NCI-H748 (cell line): ENCODE results near the gene IGSF3.

Source experiments
- DNase-seq: peaks from one replicate; lab custom pipeline; 2025; ENCODE audit not compliant: unreplicated experiment; lab: John Stamatoyannopoulos, UW

IGSF3 gene

DNA sequence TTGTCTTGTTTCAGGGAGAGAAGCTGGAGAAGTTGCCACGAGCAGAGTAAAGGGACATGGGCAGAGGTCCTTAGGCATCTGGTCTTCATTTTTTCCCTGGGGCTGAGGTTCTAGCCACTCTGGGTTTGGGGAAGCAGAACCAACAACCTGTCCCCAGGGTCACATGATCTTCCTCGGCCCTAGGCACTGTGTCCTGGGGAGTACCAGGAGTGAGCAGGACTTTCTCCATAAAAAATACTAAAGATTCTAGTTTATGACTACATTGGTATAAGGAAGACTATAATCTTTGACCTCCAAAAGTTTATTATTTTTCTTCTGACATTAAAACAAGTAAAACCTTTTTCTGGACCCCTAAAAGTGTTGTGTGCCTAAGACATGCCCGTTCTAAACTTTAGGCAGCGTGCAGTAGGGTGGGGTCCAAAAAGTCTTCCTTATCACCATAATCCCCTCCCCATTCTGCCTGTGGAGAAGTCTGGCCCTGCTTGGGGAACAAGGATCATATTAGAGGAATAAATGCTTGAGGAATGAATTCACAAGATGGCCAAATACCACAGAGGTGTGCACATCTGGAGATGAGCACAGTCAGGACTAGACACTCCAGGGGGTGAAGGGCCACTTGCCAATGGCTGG is 19.3 kb upstream of the IGSF3 start:
- DNase-seq = no peak

DNA sequence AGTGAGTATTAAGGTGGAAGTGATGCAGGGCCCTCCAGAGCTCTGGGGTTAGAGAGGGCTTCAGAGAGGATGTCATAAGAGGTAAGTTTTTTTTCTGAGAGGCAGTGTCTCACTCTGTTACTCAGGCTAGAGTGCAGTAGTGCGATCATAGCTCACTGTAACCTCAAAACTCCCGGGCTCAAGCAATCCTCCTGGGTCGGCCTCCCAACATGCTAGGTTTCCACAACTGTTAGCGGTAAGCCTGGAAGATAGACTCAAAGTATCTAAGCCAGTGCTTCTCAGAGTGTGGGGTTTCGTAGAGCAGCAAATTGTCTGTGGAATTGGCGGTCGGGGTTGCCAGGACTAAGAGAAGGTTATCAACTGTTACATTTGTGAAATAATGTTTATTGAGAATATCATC is 18.6 kb upstream of the IGSF3 start:
- DNase-seq = no peak

DNA sequence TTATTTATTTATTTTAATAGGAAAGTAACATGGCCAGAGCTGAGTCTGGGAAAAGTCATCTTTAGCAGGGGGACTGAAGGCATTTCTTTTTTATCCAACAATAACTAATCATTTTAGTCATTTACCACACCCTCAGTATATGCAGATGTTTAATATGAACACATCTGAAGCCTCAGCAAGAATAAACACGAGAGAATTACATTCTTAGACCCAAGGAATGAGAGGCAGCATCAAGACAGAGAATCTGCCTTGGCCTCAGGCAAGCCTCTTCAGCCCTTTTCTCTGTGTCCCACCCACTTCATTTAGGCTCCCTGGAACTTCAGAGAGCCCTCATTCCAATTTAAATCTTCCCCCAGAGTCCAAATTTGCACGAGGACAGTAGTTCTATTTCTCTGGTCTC is 17.0 kb upstream of the IGSF3 start:
- DNase-seq = no peak

DNA sequence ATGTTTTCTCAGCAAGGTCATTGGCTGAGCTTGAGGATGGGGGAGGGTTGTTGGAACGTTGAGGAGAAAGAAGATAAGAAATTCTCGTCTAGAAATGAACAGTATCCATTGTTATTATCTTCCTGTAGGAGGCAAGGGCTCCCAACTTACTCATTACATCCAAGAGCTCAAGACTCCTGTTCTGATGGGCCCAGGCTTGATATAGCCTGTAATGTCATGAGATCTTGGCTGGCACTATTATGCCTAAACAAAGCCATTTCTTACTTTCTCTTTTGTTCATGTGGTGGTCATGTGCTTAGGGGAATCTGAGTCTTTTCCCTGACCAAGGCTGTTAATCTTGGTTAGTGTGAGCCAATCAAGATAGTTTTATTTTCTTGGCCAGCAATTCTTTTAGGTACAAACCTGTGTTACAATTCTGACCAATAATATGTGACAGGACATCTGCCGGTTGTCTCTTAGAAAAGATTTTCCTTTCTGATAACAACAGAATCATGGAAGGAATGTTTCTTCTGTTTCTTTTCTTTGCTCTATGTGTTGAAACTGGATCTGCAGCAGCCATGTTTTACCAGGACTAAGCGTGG is 15.2 kb upstream of the IGSF3 start:
- no peak for DNase-seq

DNA sequence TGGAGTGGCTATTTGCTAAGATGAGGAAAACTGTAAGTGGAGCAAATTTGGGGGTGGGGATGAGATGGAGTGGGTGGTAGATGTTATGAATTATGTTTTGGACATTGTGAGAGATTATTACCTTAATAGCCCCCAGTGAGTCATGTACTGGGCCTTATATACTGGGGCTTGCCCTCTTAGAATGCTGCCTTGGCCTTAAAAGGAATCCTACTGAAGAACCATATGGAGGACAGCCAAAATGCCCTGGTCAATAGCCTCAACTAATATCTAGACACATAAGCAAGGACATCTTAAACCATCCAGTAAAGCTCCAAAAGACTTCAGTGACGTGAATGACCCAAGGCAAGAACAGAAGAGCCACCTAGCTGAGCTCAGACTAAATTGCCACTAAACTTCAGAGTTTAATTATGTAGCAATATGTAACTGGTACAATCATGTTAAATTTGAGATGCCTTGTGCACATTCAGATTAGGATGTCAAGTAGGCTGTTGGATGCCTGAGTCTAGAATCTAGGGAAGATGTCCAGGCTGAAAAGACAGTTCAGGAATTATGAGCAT is 13.9 kb upstream of the IGSF3 start:
- DNase-seq = no peak

DNA sequence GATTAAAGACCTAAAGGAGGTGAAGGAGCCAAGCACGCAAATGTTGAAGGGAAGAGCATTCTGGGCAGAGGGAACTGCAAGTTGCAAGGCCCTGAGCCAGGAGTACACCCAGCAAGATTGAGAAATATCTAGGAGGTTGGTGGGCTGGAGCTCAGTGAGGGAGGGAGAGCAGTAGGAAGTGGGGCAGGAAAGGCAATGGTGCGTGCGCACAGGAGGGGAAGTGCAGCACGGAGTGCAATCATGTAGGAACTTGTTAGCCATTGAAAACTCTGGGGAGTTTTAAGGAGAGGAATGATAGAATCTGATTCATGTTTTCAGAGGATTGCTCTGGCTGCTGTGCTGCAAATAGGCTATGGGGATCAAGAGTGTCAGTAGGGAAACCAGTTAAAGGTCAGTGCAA is 13.2 kb upstream of the IGSF3 start:
- DNase-seq = no peak

DNA sequence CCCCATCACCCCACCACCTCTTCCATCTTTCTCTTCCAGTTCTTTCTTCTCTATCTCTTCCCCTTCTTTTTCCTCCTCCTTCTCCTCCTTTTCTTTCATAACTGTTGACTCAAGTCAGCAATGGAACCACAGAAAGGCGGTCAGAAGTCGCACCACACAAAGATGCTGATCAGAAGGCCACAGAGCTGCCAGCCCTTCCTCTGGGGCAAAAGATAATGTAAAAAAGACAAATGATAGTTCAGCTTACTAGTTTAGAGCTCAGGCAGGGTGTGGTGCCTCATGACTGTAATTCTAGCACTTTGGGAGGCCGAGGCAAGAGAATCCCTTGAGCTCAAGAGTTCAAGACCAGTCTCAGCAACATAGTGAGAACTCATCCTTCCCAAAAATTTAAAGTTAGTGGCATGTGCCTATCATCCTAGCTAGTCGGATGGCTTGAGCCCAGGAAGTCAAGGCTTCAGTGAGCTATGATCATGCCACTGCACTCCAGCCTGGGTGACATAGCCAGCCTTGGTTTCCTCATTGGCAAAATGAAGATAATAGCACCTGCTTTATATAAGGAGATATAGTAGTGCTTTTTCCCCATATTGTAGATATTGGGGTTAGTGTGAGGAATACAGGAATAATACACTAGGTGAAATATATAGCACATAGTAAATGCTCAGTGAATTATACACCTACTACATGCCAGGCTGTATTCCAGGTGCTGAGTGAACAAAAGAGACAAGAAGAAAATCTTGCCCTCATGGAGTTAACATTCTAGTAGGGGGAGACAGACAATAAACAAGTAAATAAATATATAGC is 12.5 kb upstream of the IGSF3 start:
- no peak for DNase-seq

DNA sequence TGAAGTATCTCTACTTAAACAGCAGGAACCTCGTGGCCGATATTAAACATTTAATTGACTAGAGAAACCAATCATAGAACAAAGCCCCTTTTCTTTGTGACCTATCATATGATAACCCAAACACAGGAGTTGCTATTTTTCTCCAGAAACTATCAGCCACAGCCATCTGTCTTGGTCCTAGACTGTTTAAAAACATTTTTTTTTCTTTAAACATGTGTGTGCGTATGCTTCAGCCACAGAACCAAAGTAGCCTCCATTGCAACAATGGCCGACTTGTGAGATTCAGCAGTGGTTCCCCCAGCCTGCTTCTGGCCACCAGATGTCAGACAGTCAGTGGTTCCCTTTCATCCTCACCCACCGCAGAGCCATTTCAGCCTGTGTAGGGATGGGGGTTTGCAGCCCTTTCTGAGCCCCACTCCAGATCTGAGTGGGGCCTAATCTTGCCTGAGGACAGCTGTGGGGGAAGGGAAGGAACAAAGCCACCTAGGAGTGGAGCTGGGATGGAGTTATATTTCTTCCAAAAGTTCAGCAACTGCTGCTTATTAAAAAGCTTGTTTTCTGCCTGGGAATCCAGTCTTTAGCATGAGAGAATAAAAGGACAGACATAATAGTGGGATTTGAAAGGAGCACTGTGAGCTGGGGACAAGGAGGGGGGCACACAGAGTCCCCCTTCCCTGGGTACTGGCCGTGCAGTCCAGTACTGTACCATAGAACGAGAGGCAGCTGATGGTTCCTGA is 11.7 kb upstream of the IGSF3 start:
- DNase-seq = no peak

DNA sequence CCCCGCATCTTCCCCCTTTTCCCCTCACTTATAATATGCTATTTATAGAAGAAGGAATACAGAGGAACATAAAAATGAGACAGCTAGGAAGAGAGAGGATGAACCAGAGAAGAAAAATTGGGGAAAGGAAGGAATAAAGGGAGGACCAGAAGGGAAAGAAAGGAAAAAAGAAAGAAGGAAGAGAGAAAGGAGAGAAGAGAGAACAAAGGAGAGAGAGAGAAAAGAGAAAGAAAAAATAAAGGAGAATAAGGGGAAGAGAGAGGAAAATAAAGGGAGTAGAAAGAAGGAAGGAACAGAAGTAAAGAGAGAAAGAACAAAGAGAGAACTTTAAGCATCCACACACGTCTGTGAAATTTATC is 11.2 kb upstream of the IGSF3 start:
- DNase-seq = no peak

DNA sequence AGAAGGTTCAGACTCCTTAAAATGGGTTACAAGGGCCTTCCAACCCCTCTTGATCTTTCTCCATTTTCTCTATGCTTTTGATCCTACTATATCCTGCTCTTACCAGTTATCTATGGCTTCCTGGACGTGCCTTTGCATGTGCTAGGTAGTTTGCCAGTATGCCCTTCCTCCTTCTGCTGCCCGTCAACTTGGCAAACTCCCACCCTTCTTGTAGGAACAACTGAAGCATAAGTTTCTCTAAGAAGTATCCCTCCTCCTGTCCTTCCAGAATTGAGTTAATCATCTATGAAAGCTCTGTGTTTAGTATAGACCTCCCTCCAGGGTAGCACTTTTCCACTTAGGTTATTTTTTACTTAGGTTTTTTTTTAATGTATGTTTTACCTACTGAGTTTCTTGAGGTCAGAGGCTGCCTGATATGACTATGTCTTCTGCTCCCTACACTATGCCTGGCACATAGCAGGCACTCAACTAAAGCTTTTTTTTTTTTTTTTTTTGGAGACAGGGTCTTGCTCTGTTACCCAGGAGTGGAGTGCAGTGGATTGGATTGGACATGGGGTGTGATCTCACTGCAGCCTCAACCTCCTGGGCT is 10.0 kb upstream of the IGSF3 start:
- no peak for DNase-seq

DNA sequence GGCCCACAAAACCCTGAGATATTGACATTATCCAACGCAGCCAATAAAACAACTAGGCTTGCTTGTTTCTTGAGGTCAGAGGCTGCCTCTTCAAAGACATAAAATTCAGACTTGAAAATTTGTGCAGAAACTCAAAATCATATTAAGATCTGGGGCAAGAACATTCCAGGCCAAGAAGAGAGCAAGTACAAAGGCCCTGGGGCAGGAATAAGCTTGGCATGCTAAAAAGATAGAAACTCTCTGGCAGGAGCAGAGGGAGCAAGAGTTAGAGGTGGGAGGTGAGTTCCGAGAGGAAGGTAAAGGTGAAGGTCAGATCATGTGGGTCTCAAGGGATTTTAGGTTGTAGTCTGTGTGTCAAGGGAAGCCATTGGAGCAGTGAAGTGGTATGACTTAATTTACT is 8.8 kb upstream of the IGSF3 start:
- no peak for DNase-seq

DNA sequence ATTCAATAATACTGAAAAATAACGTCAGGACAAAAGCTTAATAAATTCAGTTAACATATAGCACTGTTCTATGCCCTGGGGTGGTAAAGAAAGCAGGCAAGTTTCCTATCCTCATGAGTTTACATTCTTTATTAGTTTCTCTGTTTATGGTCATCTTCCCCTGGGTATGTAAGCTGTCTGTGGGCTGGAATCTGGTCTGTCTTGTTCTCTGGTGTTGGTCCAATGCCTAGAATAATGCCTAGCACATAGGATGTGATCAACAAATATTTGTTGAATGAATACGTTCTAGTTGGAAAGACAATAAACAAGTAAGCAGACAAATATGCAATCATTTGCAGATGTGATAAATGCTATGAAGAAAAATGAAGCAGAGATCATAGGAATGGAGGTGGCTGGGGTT is 7.2 kb upstream of the IGSF3 start:
- DNase-seq = no peak

DNA sequence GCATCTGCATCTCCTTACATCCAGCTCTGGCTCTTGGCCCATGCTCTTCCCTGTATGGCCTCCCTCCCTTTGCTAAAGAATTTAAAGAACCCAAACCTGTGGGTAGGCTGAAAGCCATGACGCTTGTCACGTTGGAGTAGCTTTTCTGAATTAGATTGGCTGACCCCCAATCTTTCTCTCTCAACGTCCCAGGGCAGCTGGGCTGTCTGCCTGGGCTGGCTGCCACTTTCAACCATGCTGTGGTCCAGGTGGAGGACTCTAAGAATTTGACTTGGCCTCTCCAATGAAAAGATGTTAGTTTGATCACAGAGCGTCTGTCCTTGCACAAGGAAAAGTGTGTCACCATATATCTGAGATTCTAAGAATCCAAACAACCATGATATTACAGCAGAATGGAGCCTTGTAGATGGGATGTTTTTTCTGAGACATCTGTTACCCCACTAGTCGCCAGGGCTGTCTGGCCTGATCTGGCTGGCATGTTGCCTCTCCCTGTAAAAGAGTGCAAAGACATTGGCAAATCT is 6.5 kb upstream of the IGSF3 start:
- DNase-seq = no peak

DNA sequence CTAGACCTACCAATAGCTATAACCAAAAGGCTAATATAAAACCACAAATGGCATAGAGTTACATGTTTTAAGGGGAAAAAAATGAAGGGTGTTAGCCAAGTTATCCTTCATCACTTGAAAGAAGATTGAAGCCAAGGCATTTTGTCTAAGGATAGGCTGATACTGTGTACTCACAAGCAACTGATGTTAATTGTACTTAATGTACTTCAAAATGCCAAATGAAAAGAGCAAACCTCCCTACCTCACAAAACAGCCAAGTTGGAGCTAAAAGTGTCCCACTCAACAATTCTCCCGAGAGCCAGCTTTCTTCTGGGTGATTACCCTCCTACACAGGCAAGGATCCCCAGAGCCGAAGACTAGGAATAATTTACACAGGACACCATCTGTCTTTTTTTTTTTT is 4.4 kb upstream of the IGSF3 start:
- DNase-seq = no peak

DNA sequence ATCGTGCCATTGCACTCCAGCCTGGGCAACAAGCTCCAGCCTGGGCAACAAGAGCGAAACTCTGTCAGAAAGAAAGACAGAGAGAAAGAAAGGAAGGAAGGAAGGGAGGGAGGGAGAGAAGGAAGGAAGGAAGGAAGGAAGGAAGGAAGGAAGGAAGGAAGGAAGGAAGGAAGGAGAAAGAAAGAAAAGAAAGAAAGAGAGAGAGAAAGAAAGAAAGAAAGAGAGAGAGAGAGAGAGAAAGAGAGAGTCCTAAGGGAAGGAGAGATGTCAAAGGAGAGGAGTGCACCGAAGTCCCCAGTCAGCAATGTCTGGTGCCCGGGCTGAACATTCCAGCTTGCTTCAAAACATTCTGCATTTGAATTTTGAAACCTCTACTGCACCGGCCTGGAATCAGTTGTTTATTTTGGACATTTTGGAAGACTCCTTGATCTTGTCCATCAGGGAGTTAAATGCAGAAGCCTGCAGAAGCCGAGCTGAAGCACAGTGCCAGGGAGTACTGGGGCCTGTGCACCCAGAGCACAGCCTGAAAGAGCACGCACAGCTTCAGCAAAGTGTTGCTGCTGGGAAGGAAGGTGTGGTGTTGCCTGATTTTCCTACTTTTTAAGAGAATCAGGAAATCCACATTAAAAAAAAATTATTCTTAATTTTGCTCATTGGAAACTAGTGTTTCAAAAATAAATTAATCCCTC is 3.7 kb upstream of the IGSF3 start:
- no peak for DNase-seq

DNA sequence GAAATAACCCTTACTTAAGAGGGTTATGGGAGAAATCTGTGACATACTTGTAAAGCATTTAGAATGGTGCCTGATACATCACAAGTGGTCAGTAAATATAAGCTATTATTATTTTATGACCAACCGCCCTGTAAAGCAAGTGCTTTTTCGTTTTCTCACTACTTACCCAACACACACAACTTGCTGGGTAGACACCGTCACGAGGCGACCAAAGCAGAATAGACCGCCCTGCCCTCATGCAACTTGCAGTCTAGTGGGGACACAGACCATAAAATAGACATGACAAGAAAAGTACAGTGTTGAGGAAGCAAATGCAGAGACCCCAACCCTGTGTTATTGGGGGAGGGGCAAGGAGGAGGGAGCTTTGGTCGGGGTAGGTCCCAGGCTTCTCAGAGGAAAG is 744 bp upstream of the IGSF3 start:
- DNase-seq = no peak

DNA sequence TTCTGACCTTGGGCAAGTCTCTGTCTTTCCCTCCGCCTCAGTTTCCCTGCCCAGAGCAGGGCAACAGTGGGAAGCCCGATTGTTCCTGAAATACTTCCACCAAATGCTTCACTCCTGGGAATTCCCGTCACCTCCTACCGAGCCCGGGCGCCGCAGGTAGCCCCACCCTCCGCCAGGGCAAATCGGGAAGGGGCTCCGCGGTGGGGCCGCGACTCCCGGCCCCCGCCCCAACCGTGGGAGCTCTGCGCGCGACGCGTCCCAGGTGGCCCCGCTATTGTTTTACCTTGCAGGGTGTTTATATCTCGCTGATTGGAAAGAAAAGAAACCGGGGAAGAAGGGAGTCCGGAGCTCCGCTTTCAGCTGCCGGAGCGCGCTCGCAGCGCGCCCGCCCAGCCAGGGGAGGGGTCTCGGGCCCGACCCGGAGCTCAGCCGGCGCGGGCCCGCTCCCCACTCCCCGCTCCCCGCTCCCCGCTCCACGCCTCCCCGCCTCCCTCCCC is 407 bp downstream of the IGSF3 start:
- peak; percentile 69 for DNase-seq

DNA sequence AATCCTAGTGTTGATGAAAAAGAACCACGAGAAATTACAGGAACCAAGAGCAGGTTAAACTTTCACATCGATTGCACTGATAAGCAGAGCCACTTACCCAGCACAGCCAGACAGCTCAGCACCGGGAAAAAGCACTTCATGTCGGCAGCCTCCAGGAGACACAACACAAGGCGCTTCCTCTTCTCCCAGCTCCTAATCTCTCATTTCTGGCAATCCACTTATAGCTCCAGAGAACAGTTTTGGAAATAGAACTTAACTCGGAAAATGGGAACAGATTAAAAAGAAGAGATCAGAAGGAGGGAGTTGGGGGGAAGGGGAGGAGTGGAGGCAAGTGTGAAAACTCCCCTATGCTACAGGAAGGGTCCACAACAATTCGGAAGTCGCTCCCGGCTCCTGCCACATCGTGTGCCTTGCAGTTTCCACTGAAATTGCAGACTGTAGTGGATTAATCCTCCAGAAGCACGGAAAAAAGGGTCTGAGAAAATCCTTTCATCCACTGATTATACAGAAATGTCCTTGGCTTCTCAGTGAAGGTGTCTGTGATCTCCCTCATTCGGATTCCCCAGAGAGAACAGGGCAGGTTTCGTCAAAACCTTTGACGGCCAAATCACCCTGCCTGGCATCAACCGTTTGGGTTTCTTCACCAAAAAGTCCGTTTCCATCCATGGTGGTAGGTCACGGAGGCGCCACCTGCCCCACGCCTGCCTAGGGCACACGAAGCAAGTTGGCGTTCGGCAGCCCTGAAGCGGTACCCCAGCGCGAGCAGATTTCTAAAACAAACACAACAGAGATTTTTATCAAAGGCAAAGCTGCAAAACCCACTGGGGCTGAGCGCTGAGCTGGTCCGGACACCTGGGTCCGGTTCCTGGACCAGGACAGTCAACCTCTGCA is 1.1 kb downstream of the IGSF3 start:
- DNase-seq = peak; percentile 48

DNA sequence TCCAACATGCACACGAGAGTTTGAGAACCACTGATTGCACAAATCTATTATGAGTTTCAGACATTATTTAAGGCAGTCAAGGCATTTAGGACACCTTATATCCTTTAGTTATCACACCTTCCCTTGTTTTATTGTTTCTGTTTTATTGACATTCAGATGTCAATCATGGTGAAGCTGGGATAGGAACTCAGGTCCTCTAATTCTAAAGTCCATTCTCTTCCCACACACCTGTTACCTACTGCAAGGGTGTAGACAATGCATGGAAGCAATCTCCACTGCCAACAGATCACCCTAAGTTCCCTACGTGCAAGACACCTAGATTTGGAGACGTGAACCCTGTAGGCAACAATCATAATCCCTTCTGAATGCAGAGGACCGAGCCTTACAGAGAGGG is 2.6 kb downstream of the IGSF3 start:
- DNase-seq = no peak
